Activated CD4-positive, alpha-beta T cell treated with anti-CD3 and anti-CD28 coated beads for 48 hours (primary cell): ENCODE measurements around the gene GNB1L.
A peak's percentile ranks its signal among the peaks of the same experiment; 100 is the strongest.

Experiments used
- DNase-seq: peaks from one replicate; pipeline ENCODE4 v3.0.0-alpha.2; 2020

Gene GNB1L

GRCh38 chr22:19875531-19876313, 21.0 kb upstream of the GNB1L start:
- peak; percentile 1 for DNase-seq

- DNase-seq = no peak
Measured at GRCh38 chr22:19875061-19875530, 20.4 kb upstream of the GNB1L start.

- peak; percentile 51 for DNase-seq
Measured at GRCh38 chr22:19874307-19875060, 19.8 kb upstream of the GNB1L start.

GRCh38 chr22:19873960-19874306, 19.3 kb upstream of the GNB1L start:
- DNase-seq = no peak

DNA sequence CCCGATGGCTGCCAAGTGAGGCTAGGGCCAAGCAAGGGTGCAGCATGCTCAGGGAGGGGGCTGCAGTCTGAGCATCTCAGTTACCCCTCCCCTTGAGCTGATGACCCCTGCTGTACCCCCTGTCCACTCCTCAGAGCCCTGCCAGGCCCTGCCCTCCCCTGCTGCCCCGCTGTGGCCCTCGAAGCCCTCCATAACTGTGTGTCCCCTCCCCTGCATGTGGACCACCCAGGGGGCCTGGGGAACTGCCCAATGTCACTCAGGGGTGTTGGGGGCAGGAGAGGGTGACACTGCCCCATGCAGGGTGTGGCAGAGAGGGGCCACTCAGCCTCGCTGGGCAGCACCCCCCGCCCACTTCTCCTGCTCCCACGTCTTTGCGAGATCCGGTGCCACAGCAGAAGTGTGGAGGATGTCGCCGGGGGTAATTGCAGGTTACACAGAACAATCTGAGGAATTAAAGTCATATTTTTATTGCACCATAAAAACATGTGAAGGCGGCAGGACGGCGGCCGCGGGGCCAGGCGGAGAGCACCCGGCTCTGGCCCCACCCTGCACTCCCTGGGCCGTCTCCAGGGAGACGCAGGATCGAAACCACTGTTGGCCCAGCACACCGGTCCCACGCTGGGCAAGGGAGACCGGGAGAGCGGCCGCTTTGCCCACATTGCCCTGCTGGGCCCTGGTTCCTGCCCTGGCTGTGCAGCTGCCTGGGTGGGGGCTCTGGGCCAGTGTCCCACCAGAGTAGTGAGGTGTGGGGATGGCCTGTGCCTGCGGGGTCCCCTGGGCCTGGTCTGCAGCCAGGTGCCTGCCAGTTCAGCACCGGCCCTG, 18.7 kb upstream of the GNB1L start:
- peak; percentile 1 for DNase-seq

- DNase-seq = peak; percentile 1
Measured at GRCh38 chr22:19872779-19873137, 18.1 kb upstream of the GNB1L start.

- DNase-seq = peak; percentile 1
Measured at GRCh38 chr22:19871845-19872778, 17.4 kb upstream of the GNB1L start.

DNA sequence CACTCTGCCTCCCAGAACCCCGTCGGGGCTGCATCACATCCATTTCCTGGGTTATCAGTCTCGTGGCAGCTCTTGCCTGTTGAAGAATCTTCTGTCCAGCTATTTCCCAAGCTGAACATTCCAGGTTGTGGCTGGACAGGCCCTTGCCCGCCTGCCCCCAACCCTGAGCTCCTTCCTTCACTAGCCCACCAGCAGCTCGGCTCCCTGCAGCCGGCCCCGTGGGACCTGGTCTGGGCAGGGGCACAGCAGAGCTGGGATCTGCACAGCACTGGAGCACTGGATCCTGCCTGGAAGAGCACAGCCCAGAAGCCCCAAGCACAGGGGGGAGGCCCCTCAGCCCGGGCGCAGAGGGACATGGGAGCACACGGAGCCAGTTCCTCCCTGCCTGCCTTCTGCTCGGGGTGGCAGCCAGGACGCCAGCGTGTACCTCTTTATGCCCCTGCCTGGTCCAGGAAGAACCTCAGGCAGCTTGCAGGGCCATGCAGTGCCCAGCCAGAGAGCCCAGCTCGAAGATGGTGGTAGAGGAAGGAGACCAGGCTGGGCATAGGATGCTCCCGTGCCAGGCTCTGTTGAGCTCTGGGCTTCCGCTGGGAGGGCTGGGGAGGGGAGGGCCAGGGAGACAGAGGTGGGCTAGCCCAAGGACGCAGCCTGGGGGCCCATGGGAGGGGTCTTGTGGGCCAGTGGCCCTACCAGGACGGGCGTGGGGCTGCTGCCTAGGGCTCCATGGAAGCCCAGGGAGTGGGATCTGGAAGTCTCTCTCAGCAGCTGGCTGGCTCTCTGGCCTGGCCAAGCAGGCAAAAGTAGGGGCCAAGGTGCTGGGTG, 16.6 kb upstream of the GNB1L start:
- peak; percentile 1 for DNase-seq

- peak; percentile 0 for DNase-seq
Measured at GRCh38 chr22:19870153-19871022, 15.7 kb upstream of the GNB1L start.

- DNase-seq = peak; percentile 1
Measured at GRCh38 chr22:19869497-19870152, 15.0 kb upstream of the GNB1L start.

- peak; percentile 0 for DNase-seq
Measured at GRCh38 chr22:19868773-19869471, 14.2 kb upstream of the GNB1L start.

DNA sequence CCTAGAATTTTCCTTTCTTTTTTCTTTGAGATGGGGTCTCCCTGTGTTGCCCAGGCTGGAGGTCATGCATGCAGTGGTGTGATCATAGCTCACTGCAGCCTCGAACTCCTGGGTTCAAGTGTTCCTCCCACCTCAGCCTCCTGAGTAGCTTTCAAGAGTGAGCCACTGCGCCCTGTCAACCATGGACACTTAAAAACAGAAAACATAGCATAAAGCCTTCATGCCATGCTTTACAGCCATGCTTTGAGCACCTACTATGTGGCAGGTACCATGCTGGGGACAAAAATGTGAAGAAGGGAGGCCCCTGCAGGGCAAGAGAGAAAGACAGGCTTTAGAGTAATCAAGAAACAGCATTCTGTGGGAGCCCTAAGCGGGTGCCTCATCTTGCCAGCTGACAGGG, 13.7 kb upstream of the GNB1L start:
- DNase-seq = no peak

DNA sequence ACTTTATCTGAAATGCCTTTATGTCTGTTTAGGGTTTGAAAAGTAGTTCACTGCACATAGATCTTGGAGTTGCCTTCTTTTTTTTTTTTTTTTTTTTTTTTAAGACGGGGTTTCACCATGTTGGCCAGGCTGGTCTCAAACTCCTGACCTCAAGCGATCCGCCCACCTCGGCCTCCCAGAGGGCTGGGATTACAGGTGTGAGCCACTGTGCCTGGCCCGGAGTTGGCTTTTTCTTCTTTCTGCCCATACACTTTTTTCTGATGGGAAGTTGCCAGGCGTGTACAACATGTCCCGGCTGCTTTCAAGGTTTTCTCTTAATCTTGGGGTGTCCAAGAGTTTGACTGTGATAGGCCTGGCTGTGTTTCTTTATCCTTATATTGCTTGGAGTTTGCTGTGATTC, 12.9 kb upstream of the GNB1L start:
- no peak for DNase-seq

DNA sequence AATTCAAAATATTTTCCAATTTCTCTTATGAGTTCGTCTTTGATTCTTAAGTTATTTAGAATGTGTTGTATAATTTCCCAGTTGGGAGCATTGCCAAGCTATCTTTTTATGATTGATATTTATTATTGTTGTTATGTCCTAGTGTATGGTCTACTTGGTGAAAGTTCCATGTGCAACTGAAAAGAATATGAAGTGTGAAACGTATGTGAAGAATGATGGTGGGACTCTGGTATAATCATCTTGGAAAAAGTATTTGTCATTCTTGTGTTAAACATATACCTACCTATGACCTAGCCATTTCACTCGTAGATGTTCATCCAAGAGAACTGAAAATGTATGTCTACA, 12.0 kb upstream of the GNB1L start:
- DNase-seq = no peak

DNA sequence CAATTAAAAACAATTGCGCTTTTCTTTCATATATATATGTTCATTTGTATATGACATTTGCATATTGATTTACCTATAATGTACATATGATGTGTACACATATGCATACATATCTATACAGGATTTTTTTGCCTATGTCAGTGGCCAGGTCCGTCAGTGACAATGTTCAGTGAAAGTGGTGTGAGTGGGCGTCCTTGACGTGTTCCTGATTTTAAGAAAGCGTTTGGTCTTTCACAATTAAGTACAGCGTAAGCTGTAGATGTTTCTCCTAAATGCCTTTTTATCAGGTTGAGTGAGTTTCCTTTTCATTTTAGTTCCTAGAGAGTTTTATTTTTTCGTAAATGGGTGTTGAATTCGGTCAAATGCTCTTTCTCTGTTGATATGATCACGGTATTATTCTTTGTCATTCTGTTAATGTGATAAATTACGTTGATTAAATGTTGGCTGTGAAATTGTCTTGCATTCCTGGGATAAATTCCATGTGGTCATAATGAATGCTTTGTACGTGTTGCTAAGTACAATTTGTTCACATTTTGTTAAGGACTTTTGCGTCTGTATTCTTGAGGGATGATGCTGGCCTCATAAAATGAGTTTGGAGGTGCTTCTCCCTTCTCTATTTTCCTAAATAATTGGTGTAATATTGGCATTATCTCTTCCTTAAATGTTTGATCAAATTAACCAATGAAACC, 10.6 kb upstream of the GNB1L start:
- DNase-seq = peak; percentile 0

GRCh38 chr22:19864538-19865106, 9.9 kb upstream of the GNB1L start:
- DNase-seq = no peak

- DNase-seq = no peak
Measured at GRCh38 chr22:19863571-19863970, 8.9 kb upstream of the GNB1L start.

DNA sequence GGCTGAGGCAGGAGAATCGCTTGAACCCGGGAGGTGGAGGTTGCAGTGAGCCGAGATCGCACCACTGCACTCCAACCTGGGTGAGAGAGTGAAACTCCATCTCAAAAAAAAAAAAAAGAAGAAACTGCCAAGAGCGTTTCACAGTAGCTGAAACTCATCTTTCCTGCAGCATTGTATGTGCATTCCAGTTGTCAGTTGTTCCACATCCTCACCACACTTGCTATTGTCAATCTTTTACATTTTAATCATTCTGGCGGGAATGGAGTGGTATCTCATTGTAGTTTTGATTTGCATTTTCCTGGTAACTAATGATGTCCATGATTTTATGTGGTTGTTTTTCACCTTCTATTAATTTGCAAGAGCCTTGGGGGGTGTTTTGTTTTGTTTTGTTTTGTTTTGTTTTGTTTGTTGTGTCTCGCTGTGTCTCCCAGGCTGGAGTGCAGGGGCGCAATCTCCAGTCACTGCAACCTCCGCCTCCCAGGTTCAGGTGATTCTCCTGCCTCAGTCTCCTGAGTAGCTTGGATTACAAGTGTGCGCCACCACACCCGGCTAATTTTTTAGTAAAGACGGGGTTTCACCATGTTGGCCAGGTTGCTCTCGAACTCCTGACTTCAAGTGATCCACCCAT, 8.1 kb upstream of the GNB1L start:
- DNase-seq = no peak
